HEK293T (cell line): ENCODE measurements around the gene CEP57L1.

ENCODE experiments used
- BHLHE40 ChIP-seq: fragments of 450-650 bp; IDR thresholded peaks from 2 replicates; pipeline ENCODE4 v1.6.1; 2016; ENCODE audit warnings: mild to moderate bottlenecking, moderate library complexity, borderline replicate concordance
- CTBP1 ChIP-seq: fragments of 450-650 bp; IDR thresholded peaks from 2 replicates; pipeline ENCODE4 v1.6.1; 2016; ENCODE audit warnings: borderline replicate concordance
- ELF4 ChIP-seq: fragments of 450-650 bp; IDR thresholded peaks from 2 replicates; pipeline ENCODE4 v1.6.1; 2017; ENCODE audit warnings: antibody characterized with exemption
- FOXA1 ChIP-seq: fragments of 450-650 bp; IDR thresholded peaks from 2 replicates; pipeline ENCODE4 v1.6.1; 2016; ENCODE audit warnings: mild to moderate bottlenecking
- FOXK2 ChIP-seq: fragments of 450-650 bp; IDR thresholded peaks from 2 replicates; pipeline ENCODE4 v1.6.1; 2016; ENCODE audit warnings: mild to moderate bottlenecking
- FOXM1 ChIP-seq: fragments of 450-650 bp; IDR thresholded peaks from 2 replicates; pipeline ENCODE4 v1.6.1; 2017; ENCODE audit warnings: mild to moderate bottlenecking, borderline replicate concordance
- L3MBTL2 ChIP-seq: fragments of 450-650 bp; conservative IDR thresholded peaks from 2 replicates; pipeline ENCODE4 v1.6.1; 2016; ENCODE audit warnings: mild to moderate bottlenecking
- NFRKB ChIP-seq: fragments of 450-650 bp; IDR thresholded peaks from 2 replicates; pipeline ENCODE4 v1.6.1; 2016; ENCODE audit warnings: mild to moderate bottlenecking, moderate library complexity
- SP1 ChIP-seq: fragments of 450-650 bp; IDR thresholded peaks from 2 replicates; pipeline ENCODE4 v1.6.1; 2017
- TARDBP ChIP-seq: fragments of 450-650 bp; IDR thresholded peaks from 2 replicates; pipeline ENCODE4 v1.6.1; 2016

- TF ChIP-seq FOXK2 (no peak), SP1 (no peak), CTBP1 (no peak), FOXA1 (no peak), FOXM1 (no peak), L3MBTL2 (no peak), ELF4 (no peak), NFRKB (no peak), BHLHE40 (no peak), TARDBP (no peak)
Measured at GRCh38 chr6:109062767-109063352, 32.4 kb upstream of the CEP57L1 start.
